ENCODE results near the gene C1orf141. TPM values are rescaled to one million over a fixed set of nuclear protein-coding genes. Genes with fewer than 3 reads are reported as not detected.
A peak's percentile ranks its signal among the peaks of the same experiment; 100 is the strongest.

C1orf141 gene
- total RNA-seq, result not detected in 2 replicates
- not detected in 2 replicates for polyA plus RNA-seq
- not detected in 2 replicates for polyA plus RNA-seq (2011; cell fraction: cytosol; rRNA removed)
- not detected in 2 replicates for polyA plus RNA-seq (2011; cell fraction: nucleus; rRNA removed)
- not detected in 2 replicates for polyA plus RNA-seq (2012)
- polyA minus RNA-seq, result not detected in 2 replicates
- not detected for polyA minus RNA-seq (2011; cell fraction: cytosol; rRNA and poly(A)+ RNA removed)
- not detected in 2 replicates for polyA minus RNA-seq (2011; cell fraction: nucleus; rRNA and poly(A)+ RNA removed)
- Bru-seq, nascent RNA, result percentile 1 among the genes with signal in this experiment
- percentile 1 among the genes with signal in this experiment for BruChase-seq, experiment 1, labeled RNA remaining after a 6-hour chase
- BruChase-seq, experiment 2, labeled RNA remaining after a 2-hour chase, result percentile 0 among the genes with signal in this experiment
- long read RNA-seq, result 0 reads

DNA sequence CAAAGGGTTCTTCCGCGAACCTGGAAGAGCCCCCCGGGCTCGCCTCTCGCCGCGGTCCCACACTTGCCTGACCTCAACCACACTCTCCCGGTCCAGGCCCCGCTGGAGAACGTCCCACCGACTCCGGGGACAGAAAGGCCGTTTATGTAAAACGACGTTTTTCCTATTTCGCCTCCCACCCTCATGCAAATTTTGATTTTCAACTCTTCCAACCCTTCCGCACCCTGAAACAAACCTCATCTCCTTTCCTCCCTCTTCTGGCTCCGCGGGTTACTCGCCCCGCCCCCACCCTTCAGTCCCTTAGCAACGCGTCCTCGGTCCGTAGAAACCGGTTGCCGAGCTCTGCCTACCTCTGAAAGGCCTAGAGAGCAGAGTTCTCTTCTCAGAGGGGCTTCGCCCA lies at the start of gene C1orf141:
C1orf141 (minus strand) TSS at position 276 of the 400 bp plus-strand sequence. CDS start 7,730 bp downstream, outside the sequence.
- H2AFZ ChIP-seq (ENCODE audit: low read depth, low read length), result peak within 1 kb of the TSS; percentile 97
- TF ChIP-seq FOS (IDR thresholded peaks at IDR 0.05; ENCODE audit: borderline replicate concordance, insufficient read depth, low read length) (no peak), EZH2 (IDR thresholded peaks at IDR 0.05; ENCODE audit: borderline replicate concordance, low read depth, low read length, severe bottlenecking) (no peak), MYC (IDR thresholded peaks at IDR 0.05; ENCODE audit: low read depth, low read length) (no peak), POLR2AphosphoS5 (IDR thresholded peaks at IDR 0.05; ENCODE audit: insufficient read depth, low read depth, low read length) (no peak), JUN (IDR thresholded peaks at IDR 0.05; ENCODE audit: borderline replicate concordance, insufficient read depth, insufficient read length, low read depth) (no peak), MAX (IDR thresholded peaks at IDR 0.05; ENCODE audit: insufficient read depth, insufficient read length) (no peak), POLR2A (IDR thresholded peaks at IDR 0.05; ENCODE audit: low read depth, low read length) (no peak), GATA2 (IDR thresholded peaks at IDR 0.05; ENCODE audit: insufficient read depth, insufficient read length, low read depth, low read length) (no peak)
- TF ChIP-seq, protein P1, sequence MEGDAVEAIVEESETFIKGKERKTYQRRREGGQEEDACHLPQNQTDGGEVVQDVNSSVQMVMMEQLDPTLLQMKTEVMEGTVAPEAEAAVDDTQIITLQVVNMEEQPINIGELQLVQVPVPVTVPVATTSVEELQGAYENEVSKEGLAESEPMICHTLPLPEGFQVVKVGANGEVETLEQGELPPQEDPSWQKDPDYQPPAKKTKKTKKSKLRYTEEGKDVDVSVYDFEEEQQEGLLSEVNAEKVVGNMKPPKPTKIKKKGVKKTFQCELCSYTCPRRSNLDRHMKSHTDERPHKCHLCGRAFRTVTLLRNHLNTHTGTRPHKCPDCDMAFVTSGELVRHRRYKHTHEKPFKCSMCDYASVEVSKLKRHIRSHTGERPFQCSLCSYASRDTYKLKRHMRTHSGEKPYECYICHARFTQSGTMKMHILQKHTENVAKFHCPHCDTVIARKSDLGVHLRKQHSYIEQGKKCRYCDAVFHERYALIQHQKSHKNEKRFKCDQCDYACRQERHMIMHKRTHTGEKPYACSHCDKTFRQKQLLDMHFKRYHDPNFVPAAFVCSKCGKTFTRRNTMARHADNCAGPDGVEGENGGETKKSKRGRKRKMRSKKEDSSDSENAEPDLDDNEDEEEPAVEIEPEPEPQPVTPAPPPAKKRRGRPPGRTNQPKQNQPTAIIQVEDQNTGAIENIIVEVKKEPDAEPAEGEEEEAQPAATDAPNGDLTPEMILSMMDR (IDR thresholded peaks at IDR 0.05; ENCODE audit: extremely low read depth in 1 of 2, insufficient read depth in 1 of 2, low read depth in 1 of 2, low read length in 2 of 2), result no peak
- no peaks in the 10 kb centered on the region for H3K9me1 ChIP-seq (replicated peaks; ENCODE audit: control insufficient read depth, extremely low read depth, insufficient read depth, low read length)
- BruUV-seq (replicated peaks), result no TSS peak
- CTCF ChIA-PET, result interaction anchor here (1.3 to 2.7 kb wide), 2 partner anchors 8 to 14 kb away, joined by 3 to 12 read pairs; no protein-coding TSS in a partner anchor
- H3K4me2 ChIP-seq (ENCODE audit: insufficient read depth, low read length), result peak within 1 kb of the TSS; percentile 91
- dilution Hi-C loops (cut with MboI; ENCODE audit: extremely low pct_ligation_motif_present, low sequenced_read_pairs), result no loop called here
- no peaks in the 10 kb centered on the region for H3K9me3 ChIP-seq (replicated peaks; ENCODE audit: control insufficient read depth, insufficient read depth, low read length)
- H3K4me1 ChIP-seq (ENCODE audit: control insufficient read depth, extremely low read depth, insufficient read depth, low read length), result peaks cover 6% of the 10 kb centered on the region
- H3K4me3 ChIP-seq (replicated peaks in 1 of 3; ENCODE audit: insufficient read depth in 1 of 3, low read depth in 1 of 3, low read length in 3 of 3), result peak within 1 kb of the TSS; percentile 20 to 50 (median 37)
- POLR2A ChIA-PET, result no interaction called here
- no peak within 1 kb of the TSS for H3K9ac ChIP-seq (replicated peaks; ENCODE audit: extremely low read depth, insufficient read depth, low read length)
- peak; percentile 7 for DNase-seq (ENCODE audit: low read depth, low spot score)
- intact Hi-C loops (cut with micrococcal nuclease), result no loop called here
- FAIRE-seq, result no peak
- H4K20me1 ChIP-seq (replicated peaks; ENCODE audit: control insufficient read depth, extremely low read depth, insufficient read depth, low read length), result no peaks in the 10 kb centered on the region
- no peaks in the 10 kb centered on the region for H3K36me3 ChIP-seq (ENCODE audit: control insufficient read depth in 2 of 2, extremely low read depth in 1 of 2, insufficient read depth in 2 of 2, low read length in 2 of 2)
- peaks cover 0 to 6% of the 10 kb centered on the region in 2 experiments for H3K27me3 ChIP-seq (ENCODE audit: control insufficient read depth in 2 of 2, insufficient read depth in 2 of 2, low read length in 2 of 2)
- H3K27ac ChIP-seq (ENCODE audit: insufficient read depth, low read depth, low read length), result no peak within 1 kb of the TSS
- no peaks in the 10 kb centered on the region for H3K79me2 ChIP-seq (ENCODE audit: control insufficient read depth, insufficient read depth, low read length)

Data from endothelial cell of umbilical vein (primary cell).